DMS79 treated with DMSO at 0.1 percent for 48 hours (cell line): ENCODE measurements around the gene PAQR3.

Experiments
- DNase-seq: peaks from one replicate; lab custom pipeline; 2025; lab: John Stamatoyannopoulos, UW

PAQR3 gene

GRCh38 chr4:78938868-78939666, at the start of gene PAQR3:
Gene PAQR3, minus strand, starts transcription at chr4:78939438. Its CDS starts 214 bp downstream, at chr4:78939224.
- peak; percentile 65 for DNase-seq

- DNase-seq, result no peak
Measured at GRCh38 chr4:78987683-78988082, 48.4 kb upstream of the PAQR3 start.

GRCh38 chr4:78984593-78984992, 45.4 kb upstream of the PAQR3 start:
- DNase-seq, result no peak

GRCh38 chr4:78975865-78976264, 36.6 kb upstream of the PAQR3 start:
- DNase-seq, result no peak

GRCh38 chr4:78971776-78972175, 32.5 kb upstream of the PAQR3 start:
- DNase-seq, result no peak

- DNase-seq, result no peak
Measured at GRCh38 chr4:78971326-78971725, 32.1 kb upstream of the PAQR3 start.

GRCh38 chr4:78962597-78963115, 23.4 kb upstream of the PAQR3 start:
- DNase-seq, result no peak

GRCh38 chr4:78960926-78961325, 21.7 kb upstream of the PAQR3 start:
- no peak for DNase-seq

GRCh38 chr4:78956975-78957374, 17.7 kb upstream of the PAQR3 start:
- DNase-seq, result no peak

GRCh38 chr4:78953769-78954666, 14.8 kb upstream of the PAQR3 start:
- no peak for DNase-seq

- no peak for DNase-seq
Measured at GRCh38 chr4:78953231-78953630, 14.0 kb upstream of the PAQR3 start.

GRCh38 chr4:78951862-78952472, 12.7 kb upstream of the PAQR3 start:
- peak; percentile 61 for DNase-seq

- DNase-seq, result no peak
Measured at GRCh38 chr4:78949735-78950134, 10.5 kb upstream of the PAQR3 start.

GRCh38 chr4:78945651-78946179, 6.5 kb upstream of the PAQR3 start:
- DNase-seq, result no peak

- no peak for DNase-seq
Measured at GRCh38 chr4:78944381-78944780, 5.1 kb upstream of the PAQR3 start.

GRCh38 chr4:78940752-78941151, 1.5 kb upstream of the PAQR3 start:
- no peak for DNase-seq

GRCh38 chr4:78939667-78940008, 400 bp upstream of the PAQR3 start:
- no peak for DNase-seq

GRCh38 chr4:78938474-78938867, 767 bp downstream of the PAQR3 start:
- DNase-seq, result peak; percentile 14

GRCh38 chr4:78937837-78938236, 1.4 kb downstream of the PAQR3 start:
- DNase-seq, result no peak

- DNase-seq, result no peak
Measured at GRCh38 chr4:78936989-78937388, 2.2 kb downstream of the PAQR3 start.

- DNase-seq, result no peak
Measured at GRCh38 chr4:78930016-78930629, 9.1 kb downstream of the PAQR3 start.

GRCh38 chr4:78928835-78929234, 10.4 kb downstream of the PAQR3 start:
- no peak for DNase-seq
